T-helper 2 cell (primary cell): ENCODE measurements around the gene ST3GAL4.
"Not testable (repeated sequence)": the region's sequence is repeated elsewhere in the genome, so short reads cannot be mapped to it uniquely, and the experiment has no call there.

ENCODE experiments used
- DNase-seq, 5 experiments: peaks; one replicate each; pipeline versions ENCODE4 v3.0.0 to v3.0.0-alpha.2; 2012 to 2022

The ST3GAL4 gene

GRCh38 chr11:126391286-126391954 lies 35.9 kb downstream of the ST3GAL4 start:
- no peak for DNase-seq

DNA sequence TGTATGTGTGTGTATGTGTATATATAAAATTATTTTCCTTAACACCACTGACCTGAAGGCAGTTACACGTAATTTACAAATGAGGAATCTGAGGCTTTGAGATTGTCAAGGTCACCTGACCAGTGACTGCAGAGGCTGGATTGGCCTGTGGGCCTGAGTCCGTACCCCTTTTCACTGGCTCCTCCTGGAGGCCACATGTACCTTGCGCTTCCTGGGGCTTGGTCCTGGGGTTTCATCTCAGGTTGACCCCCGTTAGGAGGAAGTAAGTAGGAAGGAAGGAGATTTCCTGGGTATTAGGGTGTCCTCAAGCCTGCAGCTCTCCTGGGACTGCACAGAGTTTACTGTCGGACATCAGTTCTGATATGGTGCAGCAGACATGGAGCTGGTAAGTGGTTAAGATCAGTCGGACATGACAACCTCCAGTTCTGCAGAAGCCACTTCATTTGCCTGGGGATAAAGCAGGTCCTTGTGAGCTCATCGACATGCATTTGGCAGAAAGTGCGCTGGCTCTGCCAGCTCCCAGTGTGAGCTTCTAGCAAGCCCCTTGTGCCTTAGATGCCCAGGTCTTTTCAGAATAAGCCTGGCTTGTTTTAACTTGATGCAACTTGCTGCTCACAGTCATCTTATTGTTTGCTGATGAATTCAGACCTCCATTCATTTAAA lies 36.6 kb downstream of the ST3GAL4 start:
- DNase-seq, result no peak

GRCh38 chr11:126392633-126393013 lies 37.1 kb downstream of the ST3GAL4 start:
- DNase-seq, result no peak

GRCh38 chr11:126393143-126393542 lies 37.7 kb downstream of the ST3GAL4 start:
- DNase-seq, result no peak

GRCh38 chr11:126394036-126394435 lies 38.5 kb downstream of the ST3GAL4 start:
- no peak for DNase-seq

GRCh38 chr11:126394634-126395072 lies 39.2 kb downstream of the ST3GAL4 start:
- not testable (repeated sequence) for DNase-seq

DNA sequence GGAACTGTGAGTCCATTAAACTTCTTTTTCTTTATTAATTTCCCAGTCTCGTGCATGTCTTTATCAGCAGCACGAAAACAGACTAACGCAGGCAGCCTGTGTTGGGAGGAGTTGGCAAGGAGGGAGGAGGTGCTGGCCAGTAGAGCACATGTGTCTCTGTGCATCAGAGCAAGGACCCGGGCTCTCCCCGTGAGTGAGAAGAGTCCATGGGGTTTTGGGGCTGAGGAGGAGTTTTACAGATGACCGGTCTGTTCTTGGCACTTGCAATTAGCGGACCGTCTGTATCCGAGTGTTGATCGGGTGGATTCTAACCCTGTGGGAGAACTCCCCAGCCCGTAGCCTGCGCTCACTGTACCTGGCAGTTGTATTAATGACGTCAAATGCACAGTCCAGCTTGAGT lies 40.3 kb downstream of the ST3GAL4 start:
- not testable (repeated sequence) for DNase-seq

DNA sequence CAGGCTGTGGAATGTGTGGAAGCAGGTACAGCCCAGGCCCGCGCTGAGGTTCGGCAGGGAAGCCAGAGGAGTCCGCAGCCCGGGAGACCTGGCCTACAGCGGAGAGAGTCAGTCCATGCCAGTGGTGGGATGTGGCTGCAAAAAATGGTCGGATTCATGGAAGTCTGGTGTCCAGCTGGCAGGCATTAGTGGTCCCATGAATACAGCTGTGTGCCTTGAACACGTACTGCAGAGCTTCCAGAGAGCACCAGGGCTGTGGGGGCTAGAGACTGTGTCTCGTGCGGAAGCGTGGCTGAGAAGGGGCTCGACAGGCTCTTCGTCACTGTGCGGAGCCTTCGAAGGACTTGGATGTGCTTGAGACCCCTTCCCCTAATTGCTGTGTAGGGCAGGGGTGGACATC lies 40.8 kb downstream of the ST3GAL4 start:
- not testable (repeated sequence) for DNase-seq

- no peak for DNase-seq
Observed at GRCh38 chr11:126396965-126397364, 41.5 kb downstream of the ST3GAL4 start.

DNA sequence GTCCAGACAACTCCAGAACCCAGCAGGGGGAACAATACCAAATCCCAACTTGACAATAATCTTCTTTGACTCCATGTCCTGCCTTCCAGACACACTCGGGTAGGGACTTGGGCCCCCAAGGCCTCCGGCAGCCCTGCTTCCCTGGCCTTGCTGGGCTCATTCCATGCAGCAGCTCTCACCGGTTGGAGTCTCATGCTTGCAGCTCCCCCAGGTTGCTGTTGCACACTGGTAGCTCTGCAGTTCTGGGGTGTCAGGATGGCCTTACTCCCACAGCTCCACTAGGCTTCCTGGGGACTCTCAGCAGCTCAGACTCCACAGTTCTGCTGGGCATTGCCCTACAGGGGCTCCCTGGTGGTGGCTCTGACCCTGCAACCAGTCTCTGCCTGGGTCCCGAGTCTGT lies 42.8 kb downstream of the ST3GAL4 start:
- DNase-seq, result no peak

GRCh38 chr11:126398721-126399120 lies 43.2 kb downstream of the ST3GAL4 start:
- no peak for DNase-seq

DNA sequence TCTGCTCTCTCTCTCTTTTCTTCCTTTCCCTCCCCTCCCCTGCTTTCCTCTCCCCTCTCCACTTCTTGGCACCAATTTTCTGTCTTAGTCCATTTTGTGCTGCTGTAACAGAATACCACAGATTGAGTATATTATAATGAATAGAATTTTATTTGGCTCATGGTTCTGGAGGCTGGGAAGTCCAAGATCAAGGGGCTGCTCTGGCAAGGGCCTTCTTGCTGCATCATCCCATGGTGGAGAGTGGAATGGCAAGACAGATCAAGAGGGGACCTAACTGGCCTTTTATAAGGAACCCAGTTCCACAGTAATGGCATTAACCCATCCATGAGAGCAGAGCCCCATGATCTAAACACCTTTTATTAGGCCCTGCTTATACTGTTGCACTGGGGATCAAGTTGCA lies 44.5 kb downstream of the ST3GAL4 start:
- DNase-seq, result no peak

GRCh38 chr11:126400479-126400878 lies 45.0 kb downstream of the ST3GAL4 start:
- DNase-seq, result no peak

DNA sequence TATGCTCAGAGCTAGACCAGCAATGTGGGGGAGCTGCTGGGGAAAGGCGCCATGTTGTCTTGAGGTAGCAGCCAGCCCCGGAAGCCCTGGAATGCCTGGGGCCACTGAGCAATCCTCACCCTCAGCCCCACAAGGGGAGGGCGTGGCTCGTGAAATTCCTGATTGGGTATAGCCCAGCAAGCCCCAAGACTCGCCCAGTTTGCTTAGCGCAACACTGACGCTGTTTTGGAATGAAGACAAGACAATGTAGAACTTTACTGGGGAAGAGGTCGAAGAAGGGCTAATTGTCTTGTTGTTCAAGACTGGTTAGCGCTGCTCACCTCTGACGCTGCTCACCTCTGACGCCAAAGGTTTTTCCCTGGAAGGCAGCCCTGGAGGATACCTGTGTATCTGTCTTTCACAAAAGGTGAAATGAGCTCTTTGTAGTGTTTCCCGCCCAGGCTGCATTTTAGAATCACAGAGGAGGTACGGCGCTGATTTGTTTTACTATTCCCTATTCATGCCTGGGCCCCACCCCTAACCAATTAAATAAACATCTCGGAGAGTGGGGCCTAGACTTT lies 47.6 kb downstream of the ST3GAL4 start:
- no peak for DNase-seq

DNA sequence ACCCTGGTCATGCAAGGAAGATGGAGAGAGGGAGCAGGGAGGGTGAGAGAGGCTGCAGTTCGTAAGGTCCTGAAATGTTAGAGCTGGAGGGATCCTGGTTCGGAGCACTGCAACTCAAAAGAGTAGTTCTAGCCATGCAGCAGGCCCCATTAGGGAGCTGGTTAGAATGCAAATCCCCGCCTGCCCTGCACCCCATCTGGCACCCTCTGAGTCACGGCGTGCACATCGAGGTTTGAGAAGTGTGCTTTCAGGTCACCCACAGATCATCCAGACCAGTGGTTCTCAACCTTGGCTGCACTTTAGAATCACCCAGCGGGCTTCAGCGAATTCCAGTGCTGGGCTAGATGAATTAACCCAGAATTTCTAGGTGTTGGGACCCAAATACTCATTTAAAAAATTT lies 48.2 kb downstream of the ST3GAL4 start:
- DNase-seq, result no peak

- DNase-seq, result no peak
Observed at GRCh38 chr11:126404367-126404766, 48.9 kb downstream of the ST3GAL4 start.

DNA sequence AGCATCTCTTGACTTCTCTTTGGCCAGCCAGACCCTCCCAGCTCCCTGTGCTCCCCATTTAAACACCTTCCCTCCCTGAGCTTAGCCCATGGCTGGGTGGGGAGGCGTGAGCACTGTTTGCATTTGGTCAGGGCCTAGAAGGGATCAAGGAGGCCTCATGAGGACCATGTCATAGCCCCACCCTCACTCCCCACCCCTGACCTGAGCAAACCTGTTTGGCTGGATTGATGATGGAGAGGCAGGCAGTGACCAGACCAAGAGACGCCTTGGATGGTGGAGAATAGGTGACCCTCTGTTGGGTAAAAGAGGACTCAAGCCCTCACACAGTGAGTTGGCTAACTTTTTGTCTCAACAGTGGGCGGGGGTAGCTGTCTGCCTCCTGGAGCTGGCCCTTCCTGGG lies 49.9 kb downstream of the ST3GAL4 start:
- no peak for DNase-seq

- no peak for DNase-seq
Observed at GRCh38 chr11:126405906-126406305, 50.4 kb downstream of the ST3GAL4 start.

DNA sequence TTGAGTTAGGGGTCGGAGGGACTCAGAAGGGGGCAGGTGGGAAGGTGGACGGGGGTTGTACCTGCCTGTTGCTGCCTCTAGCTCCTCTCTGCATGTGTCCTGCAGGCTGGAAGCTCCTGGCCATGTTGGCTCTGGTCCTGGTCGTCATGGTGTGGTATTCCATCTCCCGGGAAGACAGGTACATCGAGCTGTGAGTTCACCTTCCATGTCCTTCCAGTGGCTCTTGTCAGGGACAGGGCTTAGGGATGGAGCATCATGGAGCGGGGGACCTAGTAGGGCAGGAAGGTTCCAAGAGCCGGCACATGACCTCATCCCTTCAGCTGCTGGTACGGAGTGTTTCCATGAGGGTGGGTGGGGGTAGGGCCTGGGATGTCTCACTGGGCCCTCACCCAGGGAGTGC lies 50.9 kb downstream of the ST3GAL4 start:
- DNase-seq, result no peak

GRCh38 chr11:126407101-126407521 lies 51.6 kb downstream of the ST3GAL4 start:
- DNase-seq, result no peak

DNA sequence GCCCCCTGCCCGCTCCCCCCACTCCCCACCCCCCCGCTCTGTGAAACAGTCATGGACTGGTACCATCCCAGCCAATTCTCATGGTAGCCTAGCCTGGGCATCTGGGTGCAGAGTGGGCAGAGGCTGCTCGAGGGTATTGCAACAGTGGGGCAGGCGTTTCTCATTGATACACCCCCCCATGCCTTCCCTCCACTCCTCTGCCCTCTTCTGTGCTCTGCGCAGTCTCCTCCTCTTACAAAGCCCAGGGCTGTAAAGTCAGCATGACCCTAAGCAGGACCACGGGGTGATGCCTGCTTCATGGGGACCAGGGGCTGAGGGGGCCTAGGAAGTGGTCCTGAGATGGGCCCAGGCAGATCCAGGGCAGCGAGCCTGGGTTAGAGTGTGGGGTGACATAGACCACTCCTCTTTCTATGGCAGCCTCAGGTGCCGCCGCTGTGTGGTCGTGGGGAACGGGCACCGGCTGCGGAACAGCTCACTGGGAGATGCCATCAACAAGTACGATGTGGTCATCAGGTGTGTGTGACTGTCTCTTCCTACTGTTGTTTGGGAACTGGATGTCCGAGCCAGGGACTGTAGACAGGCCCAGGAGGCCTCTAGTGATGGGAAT lies 52.3 kb downstream of the ST3GAL4 start:
- DNase-seq, result no peak

- no peak for DNase-seq
Observed at GRCh38 chr11:126408496-126408895, 53.0 kb downstream of the ST3GAL4 start.

DNA sequence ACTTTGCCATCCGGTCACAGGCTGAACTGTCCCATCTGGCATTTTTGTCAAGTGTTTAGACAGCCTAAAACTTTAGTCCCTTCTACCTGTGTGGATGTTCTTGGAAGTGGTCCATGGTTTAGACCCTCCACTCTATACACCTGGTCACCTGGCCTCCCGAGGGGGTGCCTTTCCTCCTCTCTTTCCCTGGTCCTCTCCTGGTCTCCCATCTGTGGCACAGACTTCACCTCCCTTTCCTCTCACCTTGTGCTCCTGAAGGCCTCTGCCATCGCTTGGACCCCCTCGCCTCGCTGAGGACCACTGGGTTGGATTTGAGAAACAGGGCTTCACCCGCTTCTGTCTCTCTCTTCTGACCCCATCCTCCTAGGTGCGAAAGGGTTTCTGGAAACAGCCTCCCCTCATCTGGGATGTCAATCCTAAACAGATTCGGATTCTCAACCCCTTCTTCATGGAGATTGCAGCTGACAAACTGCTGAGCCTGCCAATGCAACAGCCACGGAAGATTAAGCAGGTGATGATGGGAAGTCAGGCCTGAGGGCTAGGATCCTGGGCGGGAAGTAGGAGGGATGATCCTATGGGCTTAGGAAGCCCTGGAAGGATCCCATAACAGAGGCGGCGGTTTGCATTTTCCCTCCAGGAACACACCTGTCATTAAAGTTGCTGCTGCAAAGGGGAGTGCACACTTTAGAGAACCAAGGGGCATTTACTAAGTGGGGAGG lies 53.6 kb downstream of the ST3GAL4 start:
- no peak for DNase-seq
